ENCODE measurements around the gene TPX2.

DNA sequence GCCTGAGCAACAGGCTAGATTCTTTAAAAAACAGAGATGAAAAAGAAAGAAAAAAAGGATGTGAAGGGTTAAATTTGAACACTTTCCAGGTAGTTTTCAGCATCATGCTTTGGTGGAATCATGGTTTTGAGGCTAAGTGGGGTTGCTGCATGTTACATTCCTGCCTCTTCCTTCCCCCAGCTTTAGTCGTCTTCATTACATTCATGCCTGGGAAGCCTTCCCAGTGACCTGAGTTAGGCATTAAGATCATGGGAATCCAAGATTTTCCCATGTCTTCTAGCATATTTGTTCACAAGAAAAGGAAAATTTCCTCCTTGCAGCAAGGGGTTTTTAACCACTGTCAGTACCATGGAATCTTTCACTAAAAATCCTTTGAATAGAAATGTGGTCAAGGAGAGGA is 12.0 kb downstream of the TPX2 start:
- TF ChIP-seq, protein P1, sequence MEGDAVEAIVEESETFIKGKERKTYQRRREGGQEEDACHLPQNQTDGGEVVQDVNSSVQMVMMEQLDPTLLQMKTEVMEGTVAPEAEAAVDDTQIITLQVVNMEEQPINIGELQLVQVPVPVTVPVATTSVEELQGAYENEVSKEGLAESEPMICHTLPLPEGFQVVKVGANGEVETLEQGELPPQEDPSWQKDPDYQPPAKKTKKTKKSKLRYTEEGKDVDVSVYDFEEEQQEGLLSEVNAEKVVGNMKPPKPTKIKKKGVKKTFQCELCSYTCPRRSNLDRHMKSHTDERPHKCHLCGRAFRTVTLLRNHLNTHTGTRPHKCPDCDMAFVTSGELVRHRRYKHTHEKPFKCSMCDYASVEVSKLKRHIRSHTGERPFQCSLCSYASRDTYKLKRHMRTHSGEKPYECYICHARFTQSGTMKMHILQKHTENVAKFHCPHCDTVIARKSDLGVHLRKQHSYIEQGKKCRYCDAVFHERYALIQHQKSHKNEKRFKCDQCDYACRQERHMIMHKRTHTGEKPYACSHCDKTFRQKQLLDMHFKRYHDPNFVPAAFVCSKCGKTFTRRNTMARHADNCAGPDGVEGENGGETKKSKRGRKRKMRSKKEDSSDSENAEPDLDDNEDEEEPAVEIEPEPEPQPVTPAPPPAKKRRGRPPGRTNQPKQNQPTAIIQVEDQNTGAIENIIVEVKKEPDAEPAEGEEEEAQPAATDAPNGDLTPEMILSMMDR (IDR thresholded peaks at IDR 0.05; ENCODE audit: extremely low read depth in 1 of 2, insufficient read depth in 1 of 2, low read depth in 1 of 2, low read length in 2 of 2), result no peak
- TF ChIP-seq FOS (IDR thresholded peaks at IDR 0.05; ENCODE audit: borderline replicate concordance, insufficient read depth, low read length), result no peak

All from endothelial cell of umbilical vein (primary cell).